Activated T-helper 2 cell treated with anti-CD3 and anti-CD28 coated beads, Interferon-gamma antibody, Interleukin-2, Interleukin-4, amounts not matched to agents 10 μg/mL and 5 μg/mL and 100 μg/mL, durations not matched to agents 14 hours and 24 hours and 36 hours (primary cell): Measurements from ENCODE around the gene WBP1. TPM values are rescaled to one million over a fixed set of nuclear protein-coding genes. Genes with fewer than 3 reads are reported as not detected.
"Not testable (repeated sequence)": the region's sequence is repeated elsewhere in the genome, so short reads cannot be mapped to it uniquely, and the experiment has no call there.

ENCODE experiments used
- DNase-seq: peaks from one replicate; pipeline ENCODE4 v3.0.0; 2021; ENCODE audit warnings: low spot score
- H3K27ac Mint-ChIP-seq: one replicate; pipeline ENCODE4 v1.8.0; 2021; ENCODE audit warnings: mixed read lengths
- H3K27me3 Mint-ChIP-seq: one replicate; pipeline ENCODE4 v1.8.0; 2021; ENCODE audit warnings: low read depth, mixed read lengths
- H3K36me3 Mint-ChIP-seq: one replicate; pipeline ENCODE4 v1.8.0; 2021; ENCODE audit warnings: low read depth, mixed read lengths
- H3K4me1 Mint-ChIP-seq: one replicate; pipeline ENCODE4 v1.8.0; 2021; ENCODE audit warnings: low read depth, mixed read lengths
- H3K4me3 Mint-ChIP-seq: one replicate; pipeline ENCODE4 v1.8.0; 2021; ENCODE audit warnings: low read depth, mild to moderate bottlenecking, moderate library complexity, mixed read lengths
- H3K9me3 Mint-ChIP-seq: one replicate; pipeline ENCODE4 v1.8.0; 2021; ENCODE audit warnings: mixed read lengths
- intact Hi-C: fragments of 100-400 bp; cut with micrococcal nuclease; formaldehyde crosslinking; loops from one replicate; pipeline ENCODE4 v1.15.1; 2023
- total RNA-seq: library from RNA; stranded (reverse); gene quantifications from 2 replicates; pipeline ENCODE4 v1.2.3, GENCODE V29; 2022

Gene WBP1
- total RNA-seq, 1 donor from 2014 or later, result 40.7 TPM

GRCh38 chr2:74448771-74449170 lies 9.5 kb upstream of the WBP1 start:
- intact Hi-C loops, result no loop called here
- Mint-ChIP-seq H3K36me3 (no peaks in the 10 kb centered on the region), H3K27me3 (peaks cover 24% of the 10 kb centered on the region)

GRCh38 chr2:74450570-74451190 lies 7.6 kb upstream of the WBP1 start:
- intact Hi-C loops, result loop anchor here (10.0 kb wide), 2 partner anchors 384 to 1216 kb away; partner anchors contain the start of genes CCT7, HK2 and PRADC1
- no peak for DNase-seq
- Mint-ChIP-seq H3K9me3 (no peaks in the 10 kb centered on the region), H3K4me1 (peaks cover 24% of the 10 kb centered on the region), H3K4me3 (no peak overlapping the region), H3K27me3 (peaks cover 10% of the 10 kb centered on the region), H3K27ac (no peak overlapping the region), H3K36me3 (peaks cover 7% of the 10 kb centered on the region)

More at GRCh38 chr2:74448771-74449170, 9.5 kb upstream of the WBP1 start:
- Mint-ChIP-seq H3K4me3 (no peak overlapping the region), H3K27ac (no peak overlapping the region), H3K4me1 (peaks cover 10% of the 10 kb centered on the region), H3K9me3 (no peaks in the 10 kb centered on the region)
- DNase-seq, result no peak

- Mint-ChIP-seq H3K4me1 (peaks cover 40% of the 10 kb centered on the region), H3K9me3 (no peaks in the 10 kb centered on the region)
- intact Hi-C loops, result loop anchor here (1.0 to 10.0 kb wide), 7 partner anchors 28 to 1220 kb away; partner anchors contain the start of genes AUP1, C2orf81, CCT7 and HK2
These were observed 3.4 kb upstream of the WBP1 start, which contains the start of gene INO80B for GRCh38 chr2:74454654-74455511. INO80B (plus strand) TSS chr2:74455087; CDS start chr2:74455117, 30 bp downstream.

GRCh38 chr2:74457129-74457548 lies 1.1 kb upstream of the WBP1 start:
- intact Hi-C loops, result loop anchor here (1.0 to 10.0 kb wide), 4 partner anchors 8 to 1222 kb away; partner anchors contain the start of genes CCT7, HK2, MOGS and MTHFD2
- no peaks in the 10 kb centered on the region for H3K27me3 Mint-ChIP-seq
- DNase-seq, result no peak
- peak overlapping the region; percentile 99 for H3K4me3 Mint-ChIP-seq
- peaks cover 32% of the 10 kb centered on the region for H3K36me3 Mint-ChIP-seq
- H3K27ac Mint-ChIP-seq, result peak overlapping the region; percentile 95
- no peaks in the 10 kb centered on the region for H3K9me3 Mint-ChIP-seq
- peaks cover 40% of the 10 kb centered on the region for H3K4me1 Mint-ChIP-seq

More at GRCh38 chr2:74454654-74455511, 3.4 kb upstream of the WBP1 start, which contains the start of gene INO80B:
- H3K4me3 Mint-ChIP-seq, result peak within 1 kb of the TSS; percentile 99
- peaks cover 1% of the 10 kb centered on the region for H3K27me3 Mint-ChIP-seq
- H3K36me3 Mint-ChIP-seq, result peaks cover 22% of the 10 kb centered on the region
- H3K27ac Mint-ChIP-seq, result peak within 1 kb of the TSS; percentile 95
- DNase-seq, result peak; percentile 98

- Mint-ChIP-seq H3K4me1 (peaks cover 37% of the 10 kb centered on the region), H3K36me3 (peaks cover 34% of the 10 kb centered on the region), H3K4me3 (peak overlapping the region; percentile 99), H3K27ac (peak overlapping the region; percentile 99), H3K27me3 (no peaks in the 10 kb centered on the region), H3K9me3 (no peaks in the 10 kb centered on the region)
- intact Hi-C loops, result loop anchor here (1.0 to 10.0 kb wide), 7 partner anchors 8 to 1223 kb away; partner anchors contain the start of genes AUP1, CCT7, HK2 and HTRA2
- DNase-seq, result peak; percentile 80
These were observed 598 bp upstream of the WBP1 start for GRCh38 chr2:74457549-74458131.

- H3K27me3 Mint-ChIP-seq, result no peaks in the 10 kb centered on the region
- peaks cover 34% of the 10 kb centered on the region for H3K4me1 Mint-ChIP-seq
- no peak for DNase-seq
- intact Hi-C loops, result loop anchor here (1.0 to 10.0 kb wide), 6 partner anchors 13 to 1224 kb away; partner anchors contain the start of genes AUP1, CCT7, HK2 and HTRA2
- H3K9me3 Mint-ChIP-seq, result no peaks in the 10 kb centered on the region
- H3K4me3 Mint-ChIP-seq, result peak overlapping the region; percentile 99
- peak overlapping the region; percentile 99 for H3K27ac Mint-ChIP-seq
- H3K36me3 Mint-ChIP-seq, result peaks cover 41% of the 10 kb centered on the region
These were observed 713 bp downstream of the WBP1 start for GRCh38 chr2:74458938-74459363.

GRCh38 chr2:74459503-74460118 lies 1.4 kb downstream of the WBP1 start:
- Mint-ChIP-seq H3K27ac (peak overlapping the region; percentile 99), H3K4me3 (peak overlapping the region; percentile 99), H3K36me3 (peaks cover 41% of the 10 kb centered on the region), H3K4me1 (peaks cover 34% of the 10 kb centered on the region)
- not testable (repeated sequence) for H3K27me3 Mint-ChIP-seq, H3K9me3 Mint-ChIP-seq, DNase-seq
- intact Hi-C loops, result loop anchor here (5.0 to 10.0 kb wide), 3 partner anchors 262 to 1225 kb away; partner anchors contain the start of genes CCT7, HK2, MTHFD2 and PRADC1

- H3K4me3 Mint-ChIP-seq, result peak overlapping the region; percentile 99
- peaks cover 29% of the 10 kb centered on the region for H3K4me1 Mint-ChIP-seq
- H3K9me3 Mint-ChIP-seq, intact Hi-C loops, H3K27me3 Mint-ChIP-seq, DNase-seq: not testable (repeated sequence)
- peak overlapping the region; percentile 23 for H3K27ac Mint-ChIP-seq
- peaks cover 37% of the 10 kb centered on the region for H3K36me3 Mint-ChIP-seq
These were observed 1.9 kb downstream of the WBP1 start for GRCh38 chr2:74460187-74460586.

- peaks cover 27% of the 10 kb centered on the region for H3K36me3 Mint-ChIP-seq
- H3K9me3 Mint-ChIP-seq, result no peaks in the 10 kb centered on the region
- H3K4me3 Mint-ChIP-seq, result no peak overlapping the region
- peaks cover 17% of the 10 kb centered on the region for H3K4me1 Mint-ChIP-seq
- intact Hi-C loops, result no loop called here
- H3K27me3 Mint-ChIP-seq, result no peaks in the 10 kb centered on the region
- no peak overlapping the region for H3K27ac Mint-ChIP-seq
- DNase-seq, result no peak
These were observed 3.2 kb downstream of the WBP1 start for GRCh38 chr2:74461187-74462053.

GRCh38 chr2:74462054-74462785 lies 4.0 kb downstream of the WBP1 start:
- no peak for DNase-seq
- H3K36me3 Mint-ChIP-seq, result peaks cover 20% of the 10 kb centered on the region
- peak overlapping the region; percentile 56 for H3K4me3 Mint-ChIP-seq
- intact Hi-C loops, result no loop called here
- no peaks in the 10 kb centered on the region for H3K27me3 Mint-ChIP-seq
- peaks cover 11% of the 10 kb centered on the region for H3K4me1 Mint-ChIP-seq
- no peak overlapping the region for H3K27ac Mint-ChIP-seq
- no peaks in the 10 kb centered on the region for H3K9me3 Mint-ChIP-seq

GRCh38 chr2:74462786-74463105 lies 4.5 kb downstream of the WBP1 start:
- DNase-seq, result no peak
- no peak overlapping the region for H3K27ac Mint-ChIP-seq
- intact Hi-C loops, result no loop called here
- peaks cover 10% of the 10 kb centered on the region for H3K4me1 Mint-ChIP-seq
- no peaks in the 10 kb centered on the region for H3K27me3 Mint-ChIP-seq
- H3K36me3 Mint-ChIP-seq, result peaks cover 19% of the 10 kb centered on the region
- H3K4me3 Mint-ChIP-seq, result peak overlapping the region; percentile 56
- H3K9me3 Mint-ChIP-seq, result no peaks in the 10 kb centered on the region
